ENCODE results near the gene EXD3.

The EXD3 gene

DNA sequence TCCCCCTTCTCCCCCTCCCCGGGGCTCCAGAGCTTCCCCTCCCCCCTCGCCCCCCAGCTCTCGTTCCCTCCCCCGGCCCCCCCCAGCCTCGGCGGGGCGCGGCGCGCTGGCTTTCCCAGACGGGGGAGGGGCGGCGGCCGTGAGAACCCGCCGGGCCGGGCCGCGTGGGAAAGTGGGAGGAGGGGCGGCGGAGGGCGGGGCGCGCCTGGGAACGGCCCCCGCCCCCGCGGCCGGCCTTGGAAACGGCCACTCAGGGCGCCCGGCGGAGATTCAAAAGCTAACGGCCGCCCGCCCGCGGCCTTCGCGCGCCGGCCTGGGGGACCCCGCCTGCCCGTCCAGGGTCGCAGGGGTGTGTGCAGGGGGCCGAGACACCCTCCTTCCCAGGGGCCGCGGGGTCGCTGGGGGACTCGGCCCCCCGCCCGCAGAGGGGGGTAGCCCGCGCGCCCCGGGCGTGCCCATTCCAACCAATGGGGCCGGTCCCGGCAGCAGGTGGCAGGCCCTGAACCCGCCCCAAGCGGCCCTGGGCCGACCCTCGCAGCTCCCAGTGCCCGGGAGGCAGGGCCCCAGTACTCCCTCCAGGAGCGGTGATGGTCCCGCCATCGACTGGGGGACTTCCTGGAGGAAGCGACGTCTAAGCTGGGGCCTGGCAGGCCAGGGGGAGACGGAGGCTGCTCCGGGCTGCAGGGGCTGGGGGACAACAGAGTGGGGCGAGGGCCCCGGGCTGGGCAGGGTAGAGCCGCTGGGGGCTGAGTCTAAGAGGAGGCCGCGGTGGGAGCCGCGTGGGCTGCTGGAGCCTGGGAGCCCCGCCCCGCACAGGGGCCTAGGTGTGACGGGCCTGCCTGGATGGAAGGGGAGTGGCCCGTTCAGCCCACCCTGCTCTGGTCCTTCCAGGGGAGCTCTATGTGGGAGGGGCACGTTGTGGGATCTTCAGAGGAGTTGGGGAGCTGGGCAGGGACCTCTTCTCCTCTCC, 106.7 kb downstream of the EXD3 start:
- peak; percentile 45 for DNase-seq (ENCODE audit: low read depth)
- H3K4me3 ChIP-seq (replicated peaks; ENCODE audit: low read depth, low read length) = no peak overlapping the region
- TF ChIP-seq CTCF (IDR thresholded peaks at IDR 0.05; ENCODE audit: low read length, missing control alignments) = no peak

DNA sequence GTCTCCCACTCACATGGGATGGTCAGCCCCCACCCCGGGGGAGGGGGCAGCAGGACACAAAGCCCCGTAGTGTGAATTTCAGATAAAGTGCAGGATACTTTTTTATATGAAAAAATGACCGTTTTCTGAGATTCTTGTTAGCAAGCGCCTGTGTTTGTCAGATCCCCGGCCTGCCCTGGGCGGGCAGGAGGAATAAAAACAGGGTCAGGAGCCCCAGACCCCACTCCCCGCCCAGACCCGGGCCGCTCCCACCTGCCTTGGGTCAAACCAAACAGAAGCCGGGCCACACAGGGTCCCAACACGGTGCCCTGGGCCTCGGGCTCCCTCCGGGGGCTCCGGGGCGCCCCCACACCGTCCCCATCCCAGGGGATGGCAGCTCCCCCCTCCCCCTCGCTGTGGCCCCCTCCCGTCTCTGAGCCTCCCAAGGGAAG, 107.4 kb downstream of the EXD3 start:
- DNase-seq (ENCODE audit: low read depth) = no peak
- no peak for TF ChIP-seq CTCF (IDR thresholded peaks at IDR 0.05; ENCODE audit: low read length, missing control alignments)

GRCh38 chr9:137314561-137315560, 108.1 kb downstream of the EXD3 start:
- no peak for DNase-seq (ENCODE audit: low read depth)

More for the DNA sequence above, 107.4 kb downstream of the EXD3 start:
- no peak overlapping the region for H3K4me3 ChIP-seq (replicated peaks; ENCODE audit: low read depth, low read length)

DNA sequence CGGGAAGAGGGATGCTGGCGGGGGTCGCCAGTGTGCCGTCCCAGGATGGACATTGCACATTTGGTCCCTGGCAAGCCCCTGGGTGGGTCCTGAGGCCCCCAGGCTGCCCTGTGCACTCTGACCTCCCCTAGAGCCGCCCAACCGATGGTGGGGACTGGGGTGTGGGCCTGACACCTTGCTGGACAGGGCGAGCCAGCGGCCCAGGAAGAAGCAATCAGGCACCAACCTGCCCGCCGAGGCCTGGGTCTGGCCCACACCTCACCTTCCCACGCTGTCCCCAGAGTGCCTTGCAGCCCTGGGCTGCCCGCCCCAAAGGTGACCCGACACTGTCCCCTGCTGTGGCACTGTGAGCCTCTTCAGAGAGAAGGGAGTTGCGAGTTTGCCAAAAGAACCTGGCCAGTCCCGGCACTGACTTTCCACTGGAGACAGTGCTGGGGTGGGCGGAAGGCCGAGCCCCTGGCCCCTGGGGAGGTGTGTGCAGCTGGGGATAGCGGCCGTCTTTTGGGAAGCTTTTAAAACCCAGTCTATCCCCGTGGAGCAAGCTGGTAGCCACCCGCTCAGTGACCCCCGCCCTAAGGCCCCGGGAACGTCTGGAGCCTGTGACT, 108.9 kb downstream of the EXD3 start:
- H3K4me3 ChIP-seq (replicated peaks; ENCODE audit: low read depth, low read length) = no peak overlapping the region
- no peak for TF ChIP-seq CTCF (IDR thresholded peaks at IDR 0.05; ENCODE audit: low read length, missing control alignments)
- no peak for DNase-seq (ENCODE audit: low read depth)

More at GRCh38 chr9:137314561-137315560, 108.1 kb downstream of the EXD3 start:
- TF ChIP-seq CTCF (IDR thresholded peaks at IDR 0.05; ENCODE audit: low read length, missing control alignments) = no peak
- H3K4me3 ChIP-seq (replicated peaks; ENCODE audit: low read depth, low read length) = no peak overlapping the region

DNA sequence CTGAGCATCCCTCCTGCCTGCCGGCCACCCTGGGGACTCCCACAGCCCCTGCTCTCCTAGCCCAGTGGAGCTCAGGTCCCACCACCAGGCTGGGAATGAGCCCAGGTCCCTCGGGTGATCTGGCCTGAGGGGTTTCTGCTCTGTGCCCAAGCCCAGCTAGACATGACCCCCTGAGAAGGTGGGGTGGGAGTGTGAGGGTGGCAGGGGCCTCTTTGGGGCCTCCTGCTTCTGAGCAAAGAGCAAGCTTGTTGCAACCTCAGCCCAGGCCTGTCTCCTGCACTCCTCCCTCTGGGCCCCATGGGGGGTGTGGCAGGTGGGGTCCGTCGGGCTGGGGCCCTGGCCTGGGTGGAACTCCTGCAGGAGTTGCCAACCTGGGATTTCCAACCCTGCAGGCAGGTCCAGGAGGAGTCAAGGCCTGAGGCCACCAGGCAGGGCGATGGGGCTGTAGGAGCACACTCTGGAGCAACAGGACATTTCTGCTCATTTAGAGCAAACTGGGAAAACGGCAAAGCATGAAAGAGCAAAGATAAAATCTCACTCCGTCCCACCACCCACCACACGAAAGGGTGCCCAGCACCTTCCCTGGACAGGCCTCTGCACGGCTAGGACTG, 109.5 kb downstream of the EXD3 start:
- DNase-seq (ENCODE audit: low read depth) = no peak

More for the DNA sequence above, 109.5 kb downstream of the EXD3 start:
- TF ChIP-seq CTCF (IDR thresholded peaks at IDR 0.05; ENCODE audit: low read length, missing control alignments) = no peak
- no peak overlapping the region for H3K4me3 ChIP-seq (replicated peaks; ENCODE audit: low read depth, low read length)

Data from fibroblast of pulmonary artery (primary cell).